KOPT-K1 (cell line): ENCODE data around the gene MRPS24.
"Not testable (repeated sequence)": the region's sequence is repeated elsewhere in the genome, so short reads cannot be mapped to it uniquely, and the experiment has no call there.

Source experiments
- H3K27ac ChIP-seq: fragments of 200-600 bp; sonication (generic); 2 replicates; pipeline ENCODE4 v1.5.1; 2016; ENCODE audit warnings: antibody characterized with exemption, mild to moderate bottlenecking, low read depth, low read length; ENCODE audit not compliant: poor library complexity, severe bottlenecking
- H3K36me3 ChIP-seq: fragments of 200-600 bp; sonication (generic); 2 replicates; pipeline ENCODE4 v1.5.1; 2017; ENCODE audit warnings: antibody characterized with exemption, mild to moderate bottlenecking, low read length, moderate library complexity; ENCODE audit not compliant: insufficient read depth
- H3K9me3 ChIP-seq: fragments of 200-600 bp; sonication (generic); 2 replicates; pipeline ENCODE4 v1.5.1; 2017; ENCODE audit warnings: antibody characterized with exemption, low read length, mild to moderate bottlenecking; ENCODE audit not compliant: insufficient read depth, poor library complexity, severe bottlenecking

MRPS24 gene

DNA sequence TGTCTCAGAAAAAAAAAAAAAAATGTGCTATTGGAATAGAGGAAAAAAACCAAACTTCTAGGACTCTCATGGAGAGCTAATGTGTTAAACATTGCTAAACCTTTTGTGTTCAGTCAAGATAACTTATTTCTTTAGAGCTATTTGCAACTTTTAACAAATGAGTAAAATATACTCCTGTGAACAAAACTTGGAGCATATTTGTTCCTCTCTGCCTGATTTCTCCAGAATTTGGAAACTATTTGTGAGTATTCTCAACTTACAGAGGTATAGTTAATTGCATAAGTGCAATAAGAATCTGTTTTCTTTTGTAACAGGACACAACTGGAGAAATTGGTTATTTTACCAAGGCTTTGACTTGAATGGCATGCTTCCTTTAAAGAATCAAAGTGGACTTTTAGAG lies 38.4 kb downstream of the MRPS24 start:
- H3K36me3 ChIP-seq, H3K27ac ChIP-seq: not testable (repeated sequence)
- peaks cover 23% of the 10 kb centered on the region for H3K9me3 ChIP-seq

DNA sequence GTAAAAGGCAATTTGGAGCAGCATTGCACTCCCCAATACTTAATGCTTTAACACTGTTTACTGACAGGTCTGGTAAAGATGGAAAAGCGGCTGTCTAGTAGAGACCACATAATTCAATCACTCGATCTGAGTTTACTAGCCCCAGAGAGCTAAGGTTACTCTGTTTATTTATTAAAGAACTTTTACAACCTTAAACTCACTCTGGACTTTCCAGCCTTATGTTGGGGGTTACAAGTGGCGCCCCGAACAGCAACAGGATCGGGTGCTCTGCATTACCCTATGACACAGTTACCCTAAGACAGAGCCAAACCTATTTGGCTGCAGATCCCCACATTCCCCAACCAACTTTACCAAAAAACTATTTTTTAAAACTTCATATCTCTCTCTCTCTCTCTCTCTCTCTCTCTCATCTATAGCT lies 43.9 kb downstream of the MRPS24 start:
- Histone ChIP-seq H3K27ac (no peak overlapping the region), H3K9me3 (peaks cover 7% of the 10 kb centered on the region), H3K36me3 (no peaks in the 10 kb centered on the region)

DNA sequence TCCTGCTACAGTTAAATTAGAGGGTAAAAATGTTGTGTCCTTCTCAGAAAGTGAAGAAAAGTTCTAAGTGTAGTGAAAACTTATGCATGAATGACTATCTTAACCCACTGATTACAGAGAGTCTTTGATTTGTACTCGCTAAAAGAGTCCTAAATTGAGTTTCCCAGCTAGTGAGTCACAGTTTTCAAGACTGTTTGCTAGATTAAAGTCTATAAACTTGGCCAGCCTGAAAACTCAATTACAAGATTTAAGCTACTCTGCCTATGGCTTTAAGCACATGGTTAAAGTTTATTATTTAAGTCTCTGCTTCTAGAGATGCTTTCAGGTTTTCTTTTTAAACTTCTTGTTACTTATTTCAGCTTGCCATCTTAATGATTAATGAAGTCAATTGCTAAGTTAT lies 44.4 kb downstream of the MRPS24 start:
- Histone ChIP-seq H3K27ac (no peak overlapping the region), H3K36me3 (no peaks in the 10 kb centered on the region), H3K9me3 (peaks cover 3% of the 10 kb centered on the region)

DNA sequence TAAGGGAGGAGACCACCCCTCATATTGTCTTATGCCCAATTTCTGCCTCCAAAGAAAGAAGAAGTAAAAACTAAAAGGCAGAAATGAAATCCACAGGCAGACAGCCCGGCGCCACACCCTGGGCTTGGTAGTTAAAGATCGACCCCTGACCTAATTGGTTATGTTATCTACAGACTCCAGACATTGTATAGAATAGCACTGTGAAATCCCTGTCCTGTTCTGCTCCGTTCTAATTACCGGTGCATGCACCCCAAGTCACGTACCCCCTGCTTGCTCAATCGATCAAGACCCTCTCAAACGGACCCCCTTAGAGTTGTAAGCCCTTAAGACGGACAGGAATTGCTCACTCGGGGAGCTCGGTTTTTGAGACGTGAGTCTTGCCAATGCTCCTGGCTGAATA lies 44.8 kb downstream of the MRPS24 start:
- not testable (repeated sequence) for H3K9me3 ChIP-seq, H3K27ac ChIP-seq

DNA sequence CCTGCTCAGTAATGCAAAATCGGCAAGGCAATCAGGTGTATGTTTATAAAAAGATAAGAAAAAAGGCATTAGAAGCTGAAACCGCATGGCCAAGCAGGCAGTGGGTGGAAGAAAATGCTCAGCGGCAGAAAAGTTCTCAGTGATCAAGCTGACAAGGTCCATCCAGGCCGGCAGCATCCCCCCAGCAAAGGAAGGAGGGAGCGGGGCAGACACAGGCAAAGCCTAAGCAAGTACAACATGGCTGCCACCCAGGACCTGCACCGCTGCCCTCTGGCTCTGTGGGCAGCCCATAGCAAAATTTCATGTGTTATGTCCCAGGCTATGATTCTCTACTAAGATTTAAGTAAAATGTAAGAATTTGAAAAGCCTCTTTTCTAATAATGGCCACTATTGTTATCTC lies 45.4 kb downstream of the MRPS24 start:
- H3K9me3 ChIP-seq: no peaks in the 10 kb centered on the region
- H3K36me3 ChIP-seq: no peaks in the 10 kb centered on the region
- no peak overlapping the region for H3K27ac ChIP-seq

More for the DNA sequence above, 44.8 kb downstream of the MRPS24 start:
- not testable (repeated sequence) for H3K36me3 ChIP-seq

DNA sequence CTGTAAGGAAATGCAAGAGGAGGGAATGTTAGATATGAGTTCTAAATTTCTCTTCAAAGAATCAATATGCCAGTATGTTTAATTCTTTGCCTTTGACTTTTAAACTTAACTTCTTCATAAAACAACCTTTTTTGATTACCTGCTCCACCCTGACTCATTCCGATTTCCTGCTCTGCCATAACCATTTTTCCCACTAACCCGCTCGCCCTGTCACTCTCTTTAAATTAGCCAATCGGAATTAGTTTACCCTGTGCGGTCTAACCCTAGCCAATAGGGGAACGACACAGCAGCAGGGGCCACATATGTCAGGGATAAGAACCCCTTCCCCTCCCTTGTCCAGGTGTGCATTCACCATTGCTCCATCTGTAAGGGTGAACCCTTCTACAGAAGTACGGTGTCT lies 45.9 kb downstream of the MRPS24 start:
- not testable (repeated sequence) for H3K27ac ChIP-seq, H3K36me3 ChIP-seq, H3K9me3 ChIP-seq
